Tibial nerve (tissue), 4 donors: ENCODE results near the gene MAML3. TPM values are rescaled to one million over a fixed set of nuclear protein-coding genes. Genes with fewer than 3 reads are reported as not detected.

ENCODE experiments used
- DNase-seq, 2 donors: peaks; one replicate each; pipeline ENCODE4 v3.0.0-alpha.2; 2019; ENCODE audit warnings: low spot score in 2 of 2
- H3K27ac ChIP-seq, 4 donors: fragments of 200-600 bp; sonication (generic) in 3 of 4; one replicate each; pipeline ENCODE4 v1.5.1; 2017 to 2019; ENCODE audit warnings: mild to moderate bottlenecking in 1 of 4
- H3K27me3 ChIP-seq, 2 donors: fragments of 200-600 bp; sonication (generic) in 1 of 2; one replicate each; pipeline versions ENCODE4 v1.5.1 to v1.6.0; 2017 to 2019
- H3K36me3 ChIP-seq, 3 donors: fragments of 200-600 bp; sonication (generic); one replicate each; pipeline ENCODE4 v1.5.1; 2018 to 2019
- H3K4me1 ChIP-seq, 4 donors: fragments of 200-600 bp; sonication (generic) in 3 of 4; one replicate each; pipeline ENCODE4 v1.5.1; 2017 to 2019
- H3K4me3 ChIP-seq, 4 donors: fragments of 200-600 bp; sonication (generic) in 3 of 4; one replicate each; pipeline ENCODE4 v1.5.1; 2017 to 2019; ENCODE audit warnings: mild to moderate bottlenecking in 1 of 4, moderate library complexity in 1 of 4
- H3K9me3 ChIP-seq, 4 donors: fragments of 200-600 bp; sonication (generic) in 3 of 4; one replicate each; pipeline ENCODE4 v1.5.1; 2017 to 2019
- EP300 ChIP-seq, 2 donors: sonication (generic); formaldehyde crosslinking; IDR thresholded peaks; one replicate each; pipeline ENCODE4 v1.6.1; 2017; ENCODE audit warnings: antibody characterized with exemption in 2 of 2, mild to moderate bottlenecking in 1 of 2
- POLR2A ChIP-seq, 2 donors: fragments of 450-650 bp; IDR thresholded peaks; one replicate each; pipeline ENCODE4 v1.6.1; 2017; ENCODE audit warnings: antibody characterized with exemption in 2 of 2, mild to moderate bottlenecking in 2 of 2, moderate library complexity in 2 of 2
- WGBS, 2 donors: methylation state at CpG; one replicate each; pipeline ENCODE4 v1.1.5; 2018; 5-methylcytosine and 5-hydroxymethylcytosine counted together
- total RNA-seq, 4 donors: library from RNA; depleted of rRNA; stranded (reverse); fragments of >200 nt; gene quantifications; one replicate each; pipeline ENCODE4 v1.1.0, GENCODE V29; 2016
- TF ChIP-seq, protein P1 (sequence below), 5 experiments: fragments of 200-600 bp in 3 of 5; fragments of 450-650 bp in 2 of 5; sonication (generic) in 3 of 5; IDR thresholded peaks; one replicate each; pipeline ENCODE4 v1.5.1; 2016 to 2019; ENCODE audit warnings: antibody characterized with exemption in 5 of 5, mild to moderate bottlenecking in 3 of 5, moderate library complexity in 2 of 5

MAML3 gene
- total RNA-seq, 4 donors from 2014 or later, result 8.6 to 10.5 (median 9.4) TPM

DNA sequence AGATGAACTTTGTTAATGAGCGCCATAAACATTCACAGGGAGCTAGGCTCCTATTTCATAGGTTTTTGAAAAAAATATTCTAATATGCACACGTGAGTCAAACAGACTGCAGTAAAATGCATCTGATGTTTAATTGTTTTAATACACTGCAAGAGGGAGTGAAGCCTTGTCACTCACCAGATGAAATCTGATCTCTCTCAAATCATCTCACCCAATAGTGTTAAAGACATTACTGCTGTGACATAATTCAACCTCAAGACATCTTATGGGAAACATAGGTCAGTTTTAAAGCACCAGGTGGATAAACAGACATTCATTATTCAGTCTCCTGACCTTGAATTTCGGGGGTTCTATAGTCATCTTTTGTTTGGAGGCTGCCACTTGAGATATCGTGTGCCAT lies 148.3 kb downstream of the MAML3 start:
- Histone ChIP-seq H3K27ac (no peak overlapping the region), H3K4me1 (peaks cover 0 to 10% (median 0%) of the 10 kb centered on the region in 4 donors), H3K36me3 (no peaks in the 10 kb centered on the region), H3K27me3 (no peaks in the 10 kb centered on the region), H3K4me3 (no peak overlapping the region), H3K9me3 (no peaks in the 10 kb centered on the region)
- DNase-seq, result no peak
- TF ChIP-seq, protein P1, sequence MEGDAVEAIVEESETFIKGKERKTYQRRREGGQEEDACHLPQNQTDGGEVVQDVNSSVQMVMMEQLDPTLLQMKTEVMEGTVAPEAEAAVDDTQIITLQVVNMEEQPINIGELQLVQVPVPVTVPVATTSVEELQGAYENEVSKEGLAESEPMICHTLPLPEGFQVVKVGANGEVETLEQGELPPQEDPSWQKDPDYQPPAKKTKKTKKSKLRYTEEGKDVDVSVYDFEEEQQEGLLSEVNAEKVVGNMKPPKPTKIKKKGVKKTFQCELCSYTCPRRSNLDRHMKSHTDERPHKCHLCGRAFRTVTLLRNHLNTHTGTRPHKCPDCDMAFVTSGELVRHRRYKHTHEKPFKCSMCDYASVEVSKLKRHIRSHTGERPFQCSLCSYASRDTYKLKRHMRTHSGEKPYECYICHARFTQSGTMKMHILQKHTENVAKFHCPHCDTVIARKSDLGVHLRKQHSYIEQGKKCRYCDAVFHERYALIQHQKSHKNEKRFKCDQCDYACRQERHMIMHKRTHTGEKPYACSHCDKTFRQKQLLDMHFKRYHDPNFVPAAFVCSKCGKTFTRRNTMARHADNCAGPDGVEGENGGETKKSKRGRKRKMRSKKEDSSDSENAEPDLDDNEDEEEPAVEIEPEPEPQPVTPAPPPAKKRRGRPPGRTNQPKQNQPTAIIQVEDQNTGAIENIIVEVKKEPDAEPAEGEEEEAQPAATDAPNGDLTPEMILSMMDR (IDR thresholded peaks at IDR 0.05), result no peak
- no peak for TF ChIP-seq EP300 (IDR thresholded peaks at IDR 0.05)
- TF ChIP-seq POLR2A (IDR thresholded peaks at IDR 0.05), result no peak
- 80 to 81% methylated on average over 4 of the region's 4 CpGs for WGBS, 2 donors

GRCh38 chr4:140004922-140005627 lies 148.9 kb downstream of the MAML3 start:
- Histone ChIP-seq H3K27me3 (no peaks in the 10 kb centered on the region), H3K4me1 (peaks cover 0 to 10% (median 0%) of the 10 kb centered on the region in 4 donors), H3K27ac (peak overlapping the region in 2 of 4 donors; percentile 5 to 54), H3K9me3 (no peaks in the 10 kb centered on the region), H3K4me3 (peak overlapping the region; percentile 27 to 48 (median 41)), H3K36me3 (no peaks in the 10 kb centered on the region)
- DNase-seq, result no peak
- WGBS, 2 donors, result 75 to 77% methylated on average over 2 of the region's 2 CpGs
- TF ChIP-seq POLR2A (IDR thresholded peaks at IDR 0.05) (no peak), EP300 (IDR thresholded peaks at IDR 0.05) (no peak)
- TF ChIP-seq, protein P1 (IDR thresholded peaks at IDR 0.05), result no peak

- H3K4me3 ChIP-seq, result peak overlapping the region; percentile 27 to 48 (median 41)
- H3K36me3 ChIP-seq, result no peaks in the 10 kb centered on the region
- peak in 1 of 2 donors; percentile 23 for DNase-seq
- 1 to 17% methylated on average over 14 of the region's 14 CpGs for WGBS, 2 donors
- H3K9me3 ChIP-seq, result no peaks in the 10 kb centered on the region
- H3K27me3 ChIP-seq, result no peaks in the 10 kb centered on the region
- peak overlapping the region in 2 of 4 donors; percentile 5 to 54 for H3K27ac ChIP-seq
- peaks cover 0 to 10% (median 0%) of the 10 kb centered on the region in 4 donors for H3K4me1 ChIP-seq
- TF ChIP-seq POLR2A (IDR thresholded peaks at IDR 0.05), result no peak
- peak in 1 of 2 donors; percentile 7 for TF ChIP-seq EP300 (IDR thresholded peaks at IDR 0.05)
These were observed 149.5 kb downstream of the MAML3 start for GRCh38 chr4:140004549-140004895.

GRCh38 chr4:140003876-140004548 lies 150.0 kb downstream of the MAML3 start:
- H3K27me3 ChIP-seq, result no peaks in the 10 kb centered on the region
- H3K9me3 ChIP-seq, result no peaks in the 10 kb centered on the region
- TF ChIP-seq, protein P1 (IDR thresholded peaks at IDR 0.05), result no peak
- TF ChIP-seq POLR2A (IDR thresholded peaks at IDR 0.05) (no peak), EP300 (IDR thresholded peaks at IDR 0.05) (no peak)
- H3K4me3 ChIP-seq, result peak overlapping the region; percentile 27 to 48 (median 41)
- DNase-seq, result no peak
- no peaks in the 10 kb centered on the region for H3K36me3 ChIP-seq
- H3K4me1 ChIP-seq, result peaks cover 0 to 10% (median 0%) of the 10 kb centered on the region in 4 donors
- H3K27ac ChIP-seq, result peak overlapping the region in 2 of 4 donors; percentile 5 to 54
- WGBS, 2 donors, result 51 to 56% methylated on average over 6 of the region's 6 CpGs

DNA sequence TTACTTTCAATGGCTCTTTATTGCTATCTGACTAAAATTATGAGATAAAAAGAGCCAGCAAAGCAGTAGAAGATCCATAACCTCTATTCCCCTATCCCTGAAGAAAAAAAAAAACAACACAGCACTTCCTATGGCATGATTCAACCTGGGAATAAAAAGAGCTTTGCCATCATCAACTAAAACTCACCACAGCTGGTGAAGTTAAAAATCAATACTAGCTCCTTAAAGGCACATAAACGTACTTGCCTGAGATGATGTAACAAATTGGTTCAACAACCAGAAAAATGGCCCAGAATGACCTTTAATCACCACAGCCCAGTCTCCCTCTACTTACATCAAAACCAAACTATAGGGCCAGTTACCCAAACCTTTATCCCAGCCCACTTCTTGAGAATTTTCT lies 153.8 kb downstream of the MAML3 start:
- TF ChIP-seq EP300 (IDR thresholded peaks at IDR 0.05) (no peak), POLR2A (IDR thresholded peaks at IDR 0.05) (no peak)
- TF ChIP-seq, protein P1 (IDR thresholded peaks at IDR 0.05), result no peak
- H3K27ac ChIP-seq, result no peak overlapping the region
- H3K9me3 ChIP-seq, result peaks cover 0 to 4% (median 0%) of the 10 kb centered on the region in 4 donors
- no peaks in the 10 kb centered on the region for H3K36me3 ChIP-seq
- H3K4me1 ChIP-seq, result peaks cover 0 to 10% (median 0%) of the 10 kb centered on the region in 4 donors
- WGBS, 2 donors, result 83% methylated on average over 1 of the region's 1 CpG
- H3K4me3 ChIP-seq, result no peak overlapping the region
- H3K27me3 ChIP-seq, result no peaks in the 10 kb centered on the region
- no peak for DNase-seq
